ENCODE measurements around the gene SYT1.

SYT1 gene

DNA sequence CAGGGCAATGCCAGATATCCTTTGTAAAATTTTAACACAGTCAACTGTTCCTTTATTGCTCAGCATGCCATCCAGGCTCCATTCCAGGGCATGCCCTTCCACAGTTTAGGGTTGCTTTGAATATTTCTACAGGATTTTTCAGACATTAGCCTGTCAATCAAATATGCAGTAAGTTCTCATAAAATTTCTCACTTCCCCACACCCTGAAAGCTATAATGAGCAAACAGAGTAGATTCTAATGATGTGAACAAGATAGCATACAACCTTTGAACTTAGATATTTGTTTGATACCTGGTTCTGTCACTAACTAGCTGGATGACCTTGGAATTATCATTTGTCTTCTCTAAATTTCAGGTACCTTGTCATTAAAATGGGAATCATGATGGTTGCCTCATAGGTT, 251.2 kb downstream of the SYT1 start:
- ChIA-PET CTCF (no interaction called here), POLR2A (no interaction called here)
- DNase-seq (ENCODE audit: extremely low spot score), result no peak
- TF ChIP-seq, protein P1, sequence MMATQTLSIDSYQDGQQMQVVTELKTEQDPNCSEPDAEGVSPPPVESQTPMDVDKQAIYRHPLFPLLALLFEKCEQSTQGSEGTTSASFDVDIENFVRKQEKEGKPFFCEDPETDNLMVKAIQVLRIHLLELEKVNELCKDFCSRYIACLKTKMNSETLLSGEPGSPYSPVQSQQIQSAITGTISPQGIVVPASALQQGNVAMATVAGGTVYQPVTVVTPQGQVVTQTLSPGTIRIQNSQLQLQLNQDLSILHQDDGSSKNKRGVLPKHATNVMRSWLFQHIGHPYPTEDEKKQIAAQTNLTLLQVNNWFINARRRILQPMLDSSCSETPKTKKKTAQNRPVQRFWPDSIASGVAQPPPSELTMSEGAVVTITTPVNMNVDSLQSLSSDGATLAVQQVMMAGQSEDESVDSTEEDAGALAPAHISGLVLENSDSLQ (IDR thresholded peaks at IDR 0.05), result peak; percentile 88
- TF ChIP-seq FOXM1 (IDR thresholded peaks at IDR 0.05; ENCODE audit: borderline replicate concordance), result no peak

DNA sequence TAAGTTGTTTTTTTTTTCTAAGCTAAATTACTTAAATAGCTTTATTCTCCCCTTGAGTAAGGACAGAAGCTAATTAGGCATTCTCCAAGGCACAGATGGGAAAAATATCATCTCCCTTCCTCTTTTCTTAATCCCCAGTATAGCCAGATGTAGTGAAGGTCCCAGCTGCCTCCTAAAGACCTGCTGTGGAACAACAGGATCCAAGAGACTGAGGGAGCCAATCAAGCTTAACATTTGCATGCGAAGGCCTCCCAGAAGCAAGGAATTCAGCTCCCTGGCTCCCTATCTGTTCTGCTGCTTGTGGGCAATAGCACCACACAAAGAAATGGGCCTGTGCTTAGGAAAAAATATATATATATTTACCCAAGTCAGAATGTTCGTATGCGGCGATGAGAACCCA, 255.2 kb downstream of the SYT1 start:
- POLR2A ChIA-PET, result no interaction called here
- CTCF ChIA-PET, result no interaction called here
- TF ChIP-seq FOXK2 (IDR thresholded peaks at IDR 0.05) (no peak), SUZ12 (IDR thresholded peaks at IDR 0.05) (no peak), ZNF384 (IDR thresholded peaks at IDR 0.05) (no peak), FOXA1 (IDR thresholded peaks at IDR 0.05) (no peak), FOXM1 (IDR thresholded peaks at IDR 0.05; ENCODE audit: borderline replicate concordance) (no peak), BHLHE40 (IDR thresholded peaks at IDR 0.05; ENCODE audit: borderline replicate concordance) (no peak), LEF1 (IDR thresholded peaks at IDR 0.05; ENCODE audit: borderline replicate concordance) (no peak), SP1 (IDR thresholded peaks at IDR 0.05) (no peak), ELF4 (IDR thresholded peaks at IDR 0.05) (no peak), TARDBP (IDR thresholded peaks at IDR 0.05) (no peak), L3MBTL2 (conservative IDR thresholded peaks at IDR 0.05) (no peak), CTBP1 (IDR thresholded peaks at IDR 0.05; ENCODE audit: borderline replicate concordance) (no peak), HDGF (IDR thresholded peaks at IDR 0.05; ENCODE audit: borderline replicate concordance) (no peak), ARNT (IDR thresholded peaks at IDR 0.05) (no peak)
- TF ChIP-seq, protein P1 (IDR thresholded peaks at IDR 0.05), result no peak
- peak; percentile 9 for DNase-seq (ENCODE audit: extremely low spot score)

DNA sequence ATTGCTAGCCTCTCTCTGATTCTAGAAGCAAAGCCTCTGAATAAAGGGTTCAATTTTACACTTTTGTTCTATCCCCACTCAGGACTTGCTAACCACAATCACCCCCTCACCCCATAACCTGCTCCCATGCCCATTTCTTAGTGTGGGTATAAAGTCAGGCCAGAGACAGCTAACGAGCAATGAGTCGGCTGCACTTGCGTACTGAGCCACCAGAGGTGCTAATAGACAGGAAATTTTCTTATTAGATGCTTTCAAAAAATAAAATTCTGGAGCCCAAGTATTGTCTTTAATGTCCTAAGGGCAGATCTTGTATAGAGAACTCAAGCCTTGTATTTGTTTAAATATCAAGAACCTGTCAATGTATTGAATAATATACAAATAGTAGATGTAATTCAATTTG, 256.9 kb downstream of the SYT1 start:
- DNase-seq (ENCODE audit: extremely low spot score), result peak; percentile 16
- CTCF ChIA-PET, result interaction anchor here (0.7 kb wide), 1 partner anchor 287 kb away, joined by 3 read pairs; no protein-coding TSS in a partner anchor
- TF ChIP-seq NFRKB (IDR thresholded peaks at IDR 0.05) (no peak), TARDBP (IDR thresholded peaks at IDR 0.05) (no peak), L3MBTL2 (conservative IDR thresholded peaks at IDR 0.05) (no peak), SUZ12 (IDR thresholded peaks at IDR 0.05) (no peak), ZNF384 (IDR thresholded peaks at IDR 0.05) (no peak), ARNT (IDR thresholded peaks at IDR 0.05) (no peak), HDGF (IDR thresholded peaks at IDR 0.05; ENCODE audit: borderline replicate concordance) (no peak), FOXA1 (IDR thresholded peaks at IDR 0.05) (no peak), BHLHE40 (IDR thresholded peaks at IDR 0.05; ENCODE audit: borderline replicate concordance) (no peak), FOXM1 (IDR thresholded peaks at IDR 0.05; ENCODE audit: borderline replicate concordance) (no peak), ELF4 (IDR thresholded peaks at IDR 0.05) (no peak), FOXK2 (IDR thresholded peaks at IDR 0.05) (no peak)
- POLR2A ChIA-PET, result no interaction called here

DNA sequence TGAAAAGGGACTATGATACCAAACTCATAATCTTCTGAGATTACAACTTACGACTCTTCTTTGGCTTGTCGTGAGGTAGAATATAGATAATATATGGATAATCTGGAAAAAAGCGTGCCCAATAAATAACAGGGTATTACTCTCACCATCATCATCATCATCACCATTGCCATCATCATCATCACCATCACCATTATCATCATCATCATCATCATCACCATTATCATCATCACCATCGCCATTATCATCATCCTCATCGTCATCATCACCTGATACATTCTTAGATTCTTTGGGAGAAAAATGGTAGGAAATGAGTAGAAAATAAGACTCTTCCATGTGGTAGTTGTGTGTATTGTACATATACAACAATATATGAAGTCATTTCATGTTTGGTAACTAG, 259.8 kb downstream of the SYT1 start:
- CTCF ChIA-PET, result no interaction called here
- DNase-seq (ENCODE audit: extremely low spot score), result no peak

DNA sequence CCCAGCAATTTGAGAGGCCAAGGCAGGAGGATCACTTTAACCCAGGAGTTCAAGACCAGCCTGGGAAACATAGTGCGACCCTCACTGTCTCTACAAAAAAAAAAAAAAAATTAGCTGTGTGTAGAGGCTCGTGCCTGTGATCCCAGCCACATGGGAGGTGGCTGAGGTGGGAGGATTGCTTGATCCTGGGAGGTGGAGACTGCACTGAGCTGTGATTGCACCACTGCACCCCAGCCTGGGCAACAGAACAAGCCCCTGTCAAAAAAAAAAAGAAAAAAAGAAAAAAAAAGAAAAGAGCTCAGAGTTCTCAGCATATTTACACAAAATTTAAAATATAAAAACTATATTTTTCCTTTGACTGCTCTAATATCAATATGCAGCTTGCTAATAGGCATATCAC, 260.8 kb downstream of the SYT1 start:
- ChIA-PET POLR2A (no interaction called here), CTCF (no interaction called here)
- TF ChIP-seq FOXA1 (IDR thresholded peaks at IDR 0.05) (no peak), CTBP1 (IDR thresholded peaks at IDR 0.05; ENCODE audit: borderline replicate concordance) (no peak), L3MBTL2 (conservative IDR thresholded peaks at IDR 0.05) (no peak), ZNF384 (IDR thresholded peaks at IDR 0.05) (no peak), FOXK2 (IDR thresholded peaks at IDR 0.05) (no peak), LEF1 (IDR thresholded peaks at IDR 0.05; ENCODE audit: borderline replicate concordance) (no peak), ARNT (IDR thresholded peaks at IDR 0.05) (no peak), FOXM1 (IDR thresholded peaks at IDR 0.05; ENCODE audit: borderline replicate concordance) (no peak), SP1 (IDR thresholded peaks at IDR 0.05) (no peak), ELF4 (IDR thresholded peaks at IDR 0.05) (no peak), SUZ12 (IDR thresholded peaks at IDR 0.05) (no peak), BHLHE40 (IDR thresholded peaks at IDR 0.05; ENCODE audit: borderline replicate concordance) (no peak), HDGF (IDR thresholded peaks at IDR 0.05; ENCODE audit: borderline replicate concordance) (no peak), TARDBP (IDR thresholded peaks at IDR 0.05) (no peak), NFRKB (IDR thresholded peaks at IDR 0.05) (no peak)
- TF ChIP-seq, protein P1 (IDR thresholded peaks at IDR 0.05), result no peak
- DNase-seq (ENCODE audit: extremely low spot score), result no peak

More for the DNA sequence above, 259.8 kb downstream of the SYT1 start:
- TF ChIP-seq SUZ12 (IDR thresholded peaks at IDR 0.05) (no peak), CTBP1 (IDR thresholded peaks at IDR 0.05; ENCODE audit: borderline replicate concordance) (0 out of 2 replicates have a peak, but pooled peaks have one; percentile 23)
- POLR2A ChIA-PET, result no interaction called here

DNA sequence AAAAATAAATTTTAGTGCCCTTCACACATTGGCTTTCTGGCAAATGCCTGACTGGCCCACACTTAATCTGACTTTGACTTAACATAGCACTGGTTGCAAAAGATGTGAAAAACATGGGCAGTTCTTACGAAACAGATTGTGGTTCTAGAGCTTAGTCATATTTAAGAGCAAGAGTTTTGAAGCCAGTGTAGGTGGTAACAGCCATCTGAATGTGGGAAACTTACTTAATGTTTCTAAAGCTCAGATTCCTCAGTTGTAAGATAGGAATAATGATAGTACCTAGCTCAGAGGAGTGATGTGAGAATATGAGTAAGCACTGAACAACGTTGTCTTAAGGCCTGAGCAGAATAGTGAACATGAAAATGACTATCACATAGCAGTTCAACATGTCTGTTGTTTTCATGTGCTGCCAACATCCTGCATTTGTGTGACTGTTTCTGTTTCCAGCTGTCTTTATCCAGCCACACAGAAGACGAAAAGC, 262.7 kb downstream of the SYT1 start:
- DNase-seq (ENCODE audit: extremely low spot score), result no peak
- ChIA-PET POLR2A (no interaction called here), CTCF (no interaction called here)
- TF ChIP-seq FOXM1 (IDR thresholded peaks at IDR 0.05; ENCODE audit: borderline replicate concordance) (no peak), TARDBP (IDR thresholded peaks at IDR 0.05) (no peak), NFRKB (IDR thresholded peaks at IDR 0.05) (no peak), BHLHE40 (IDR thresholded peaks at IDR 0.05; ENCODE audit: borderline replicate concordance) (no peak)

DNA sequence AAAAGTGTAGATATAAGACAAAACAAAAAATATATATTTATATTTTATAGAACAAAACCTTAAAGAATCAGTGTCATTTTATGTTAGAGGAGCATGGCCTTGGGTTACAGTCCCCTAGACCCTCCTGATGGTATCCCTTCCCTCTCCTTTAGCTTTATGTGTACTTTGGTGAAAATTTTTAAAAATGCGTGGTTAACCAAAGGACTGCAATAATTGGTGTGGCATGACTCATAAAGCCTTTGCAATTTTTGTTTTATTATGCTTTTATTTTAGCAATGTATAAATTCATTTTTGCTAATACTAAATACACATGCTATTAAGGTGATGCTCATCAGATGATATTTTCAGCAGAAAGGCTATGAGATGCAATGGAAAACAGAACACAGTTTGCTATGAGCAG, 264.4 kb downstream of the SYT1 start:
- ChIA-PET CTCF (no interaction called here), POLR2A (no interaction called here)
- TF ChIP-seq FOXM1 (IDR thresholded peaks at IDR 0.05; ENCODE audit: borderline replicate concordance) (no peak), ELF4 (IDR thresholded peaks at IDR 0.05) (no peak), BHLHE40 (IDR thresholded peaks at IDR 0.05; ENCODE audit: borderline replicate concordance) (no peak), SUZ12 (IDR thresholded peaks at IDR 0.05) (no peak), ARNT (IDR thresholded peaks at IDR 0.05) (no peak), HDGF (IDR thresholded peaks at IDR 0.05; ENCODE audit: borderline replicate concordance) (no peak), CTBP1 (IDR thresholded peaks at IDR 0.05; ENCODE audit: borderline replicate concordance) (no peak)
- no peak for DNase-seq (ENCODE audit: extremely low spot score)
